Naive thymus-derived CD4-positive, alpha-beta T cell (primary cell): ENCODE results near the gene TEDC1. TPM values are rescaled to one million over a fixed set of nuclear protein-coding genes. Genes with fewer than 3 reads are reported as not detected.

Experiments
- ATAC-seq: fragments of 150-1000 bp; cut with Tn5 transposase; 2 replicates; pipeline ENCODE4 v1.10.0; 2021; ENCODE audit warnings: mild to moderate bottlenecking, moderate library complexity
- CTCF ChIA-PET: fragments of 350-600 bp; sonication (Branson Sonifier 250); formaldehyde crosslinking; loops from one replicate; lab custom pipeline; 2021; ENCODE audit warnings: antibody characterized with exemption; lab: Charles Lee
- POLR2A ChIA-PET: fragments of 350-600 bp; sonication (Branson Sonifier 250); formaldehyde crosslinking; loops from one replicate; lab custom pipeline; 2021; ENCODE audit warnings: antibody characterized with exemption, inconsistent platforms; lab: Charles Lee
- DNase-seq, 9 donors: peaks; one replicate each; pipeline versions ENCODE4 v3.0.0 to v3.0.0-alpha.2; 2020 to 2022; ENCODE audit warnings: mixed read lengths in 1 of 9
- H3K27ac ChIP-seq: one replicate; pipeline ENCODE4 v1.7.0; 2013; ENCODE audit warnings: mild to moderate bottlenecking, low read depth, low read length, moderate library complexity
- H3K27me3 ChIP-seq, 2 donors: one replicate each; pipeline ENCODE4 v1.7.0; 2013; ENCODE audit warnings: low read length in 2 of 2, mild to moderate bottlenecking in 2 of 2, moderate library complexity in 2 of 2; ENCODE audit not compliant: control insufficient read depth in 2 of 2, insufficient read depth in 2 of 2
- H3K36me3 ChIP-seq, 3 experiments: 1 replicate in 2 of 3; 2 replicates in 1 of 3; pipeline ENCODE4 v1.7.0; 2013; ENCODE audit warnings: low read length in 3 of 3, mild to moderate bottlenecking in 3 of 3, moderate library complexity in 1 of 3; ENCODE audit not compliant: insufficient read depth in 3 of 3, control insufficient read depth in 2 of 3
- H3K4me1 ChIP-seq, 2 donors: one replicate each; pipeline ENCODE4 v1.7.0; 2013; ENCODE audit warnings: low read length in 2 of 2, mild to moderate bottlenecking in 2 of 2, moderate library complexity in 1 of 2; ENCODE audit not compliant: control insufficient read depth in 2 of 2, insufficient read depth in 2 of 2
- H3K4me3 ChIP-seq: 2 replicates; pipeline ENCODE4 v1.7.0; 2013; ENCODE audit warnings: mild to moderate bottlenecking, low read length
- H3K9me3 ChIP-seq, 3 experiments: 1 replicate in 2 of 3; 2 replicates in 1 of 3; pipeline ENCODE4 v1.7.0; 2013; ENCODE audit warnings: low read length in 3 of 3; ENCODE audit not compliant: control insufficient read depth in 2 of 3
- H3K27ac Mint-ChIP-seq, 9 donors: one replicate each; pipeline ENCODE4 v1.8.0; 2020 to 2022; ENCODE audit warnings: mixed read lengths in 9 of 9, mild to moderate bottlenecking in 8 of 9, moderate library complexity in 5 of 9, inconsistent platforms in 2 of 9
- H3K27me3 Mint-ChIP-seq, 5 donors: one replicate each; pipeline ENCODE4 v1.8.0; 2021 to 2022; ENCODE audit warnings: mixed read lengths in 5 of 5, mild to moderate bottlenecking in 1 of 5
- H3K36me3 Mint-ChIP-seq, 5 donors: one replicate each; pipeline ENCODE4 v1.8.0; 2020 to 2022; ENCODE audit warnings: mixed read lengths in 5 of 5, mild to moderate bottlenecking in 3 of 5, inconsistent platforms in 1 of 5
- H3K4me1 Mint-ChIP-seq, 7 donors: one replicate each; pipeline ENCODE4 v1.8.0; 2020 to 2022; ENCODE audit warnings: mixed read lengths in 7 of 7, mild to moderate bottlenecking in 3 of 7, inconsistent platforms in 1 of 7
- H3K4me3 Mint-ChIP-seq, 10 donors: one replicate each; pipeline ENCODE4 v1.8.0; 2020 to 2022; ENCODE audit warnings: mild to moderate bottlenecking in 10 of 10, mixed read lengths in 10 of 10, moderate library complexity in 6 of 10, inconsistent platforms in 2 of 10
- H3K9me3 Mint-ChIP-seq, 11 donors: one replicate each; pipeline ENCODE4 v1.8.0; 2020 to 2022; ENCODE audit warnings: mixed read lengths in 11 of 11, mild to moderate bottlenecking in 4 of 11, inconsistent platforms in 1 of 11, moderate library complexity in 1 of 11
- intact Hi-C, 2 donors: fragments of 100-400 bp; cut with micrococcal nuclease; formaldehyde crosslinking; loops; one replicate each; pipeline ENCODE4 v1.15.1; 2023
- polyA plus RNA-seq, 2 donors: library from polyadenylated mRNA; unstranded; fragments of 300-500 nt; fragmentation: Illumina TruSeq; gene quantifications; one replicate each; pipeline ENCODE4 v1.2.3, GENCODE V29; 2021
- total RNA-seq, 6 experiments: library from RNA in 5 of 6; stranded (reverse) in 5 of 6; gene quantifications; 1 replicate in 5 of 6; 2 replicates in 1 of 6; pipeline ENCODE4 v1.2.3 and lab custom pipeline; 2021 to 2026

TEDC1 gene
- total and polyA plus RNA-seq, 7 experiments from 2014 or later, result 10.4 to 294 (median 30.6) TPM

- Mint-ChIP-seq H3K4me3 (no peak overlapping the region), H3K27me3 (no peaks in the 10 kb centered on the region), H3K9me3 (no peaks in the 10 kb centered on the region), H3K27ac (peak overlapping the region in 1 of 9 donors; percentile 54), H3K36me3 (peaks cover 0 to under 1% (median 0%) of the 10 kb centered on the region in 5 donors), H3K4me1 (peaks cover 0 to 2% (median 0%) of the 10 kb centered on the region in 7 donors)
- H3K9me3 ChIP-seq, result no peaks in the 10 kb centered on the region
- no peaks in the 10 kb centered on the region for H3K27me3 ChIP-seq
- H3K36me3 ChIP-seq, result peaks cover 0 to 33% (median 0%) of the 10 kb centered on the region in 3 experiments
- CTCF ChIA-PET, result interaction anchor here (0.6 to 1.1 kb wide), 3 partner anchors 10 to 145 kb away, joined by 3 to 5 read pairs (median 4); no protein-coding TSS in a partner anchor
- POLR2A ChIA-PET, result interaction anchor here (1.2 kb wide), 1 partner anchor 43 kb away, joined by 4 read pairs; no protein-coding TSS in a partner anchor
- no peak overlapping the region for H3K4me3 ChIP-seq
- H3K27ac ChIP-seq, result no peak overlapping the region
- intact Hi-C loops, result no loop called here
- ATAC-seq (no peak), DNase-seq (no peak)
- H3K4me1 ChIP-seq, result no peaks in the 10 kb centered on the region
Observed at GRCh38 chr14:105446971-105447370, 44.1 kb upstream of the TEDC1 start.

- Histone ChIP-seq H3K27me3 (no peaks in the 10 kb centered on the region), H3K9me3 (no peaks in the 10 kb centered on the region), H3K27ac (no peak overlapping the region), H3K36me3 (peaks cover 0 to 41% (median 0%) of the 10 kb centered on the region in 3 experiments), H3K4me1 (no peaks in the 10 kb centered on the region), H3K4me3 (no peak overlapping the region)
- H3K27me3 Mint-ChIP-seq, result no peaks in the 10 kb centered on the region
- no peak for ATAC-seq
- no peak for DNase-seq
- POLR2A ChIA-PET, result interaction anchor here (0.9 to 1.2 kb wide), 2 partner anchors 42 kb away, joined by 4 read pairs; no protein-coding TSS in a partner anchor
- peaks cover 0 to 3% (median 0%) of the 10 kb centered on the region in 7 donors for H3K4me1 Mint-ChIP-seq
- H3K36me3 Mint-ChIP-seq, result peaks cover 0 to 7% (median 2%) of the 10 kb centered on the region in 5 donors
- intact Hi-C loops, result loop anchor here (1.0 to 2.0 kb wide), 6 partner anchors 26 to 80 kb away; partner anchors contain the start of gene CRIP2 (in 2 of the 2)
- H3K9me3 Mint-ChIP-seq, result no peaks in the 10 kb centered on the region
- CTCF ChIA-PET, result interaction anchor here (0.6 to 1.9 kb wide), 5 partner anchors 11 to 77 kb away, joined by 3 to 12 read pairs (median 3); no protein-coding TSS in a partner anchor
- H3K27ac Mint-ChIP-seq, result no peak overlapping the region
- no peak overlapping the region for H3K4me3 Mint-ChIP-seq
Observed at GRCh38 chr14:105447651-105448640, 43.1 kb upstream of the TEDC1 start.

GRCh38 chr14:105448706-105449111, 42.3 kb upstream of the TEDC1 start:
- Histone ChIP-seq H3K4me1 (no peaks in the 10 kb centered on the region), H3K27ac (no peak overlapping the region), H3K9me3 (no peaks in the 10 kb centered on the region), H3K27me3 (no peaks in the 10 kb centered on the region), H3K4me3 (no peak overlapping the region), H3K36me3 (peaks cover 0 to 47% (median 0%) of the 10 kb centered on the region in 3 experiments)
- intact Hi-C loops, result loop anchor here (1.0 to 2.0 kb wide), 6 partner anchors 26 to 80 kb away; partner anchors contain the start of gene CRIP2 (in 2 of the 2)
- POLR2A ChIA-PET, result interaction anchor here (0.9 kb wide), 1 partner anchor 41 kb away, joined by 4 read pairs; no protein-coding TSS in a partner anchor
- ATAC-seq (peak; percentile 92), DNase-seq (peak; percentile 45 to 76 (median 63))
- Mint-ChIP-seq H3K9me3 (no peaks in the 10 kb centered on the region), H3K36me3 (peaks cover 0 to 11% (median 2%) of the 10 kb centered on the region in 5 donors), H3K4me3 (no peak overlapping the region), H3K27me3 (no peaks in the 10 kb centered on the region), H3K4me1 (peaks cover 0 to 3% (median 0%) of the 10 kb centered on the region in 7 donors), H3K27ac (no peak overlapping the region)
- CTCF ChIA-PET, result interaction anchor here (0.6 to 1.9 kb wide), 4 partner anchors 13 to 78 kb away, joined by 3 to 12 read pairs (median 3); no protein-coding TSS in a partner anchor

- no peak overlapping the region for H3K27ac Mint-ChIP-seq
- H3K27me3 ChIP-seq, result no peaks in the 10 kb centered on the region
- no peaks in the 10 kb centered on the region for H3K9me3 Mint-ChIP-seq
- peaks cover 0 to 3% (median 0%) of the 10 kb centered on the region in 7 donors for H3K4me1 Mint-ChIP-seq
- peaks cover 0 to 55% (median 0%) of the 10 kb centered on the region in 3 experiments for H3K36me3 ChIP-seq
- POLR2A ChIA-PET, result no interaction called here
- no peaks in the 10 kb centered on the region for H3K4me1 ChIP-seq
- H3K27me3 Mint-ChIP-seq, result no peaks in the 10 kb centered on the region
- H3K4me3 Mint-ChIP-seq, result no peak overlapping the region
- H3K9me3 ChIP-seq, result no peaks in the 10 kb centered on the region
- CTCF ChIA-PET, result interaction anchor here (0.7 kb wide), 1 partner anchor 68 kb away, joined by 3 read pairs; no protein-coding TSS in a partner anchor
- peaks cover 0 to 11% (median 2%) of the 10 kb centered on the region in 5 donors for H3K36me3 Mint-ChIP-seq
- ATAC-seq (no peak), DNase-seq (no peak)
- no peak overlapping the region for H3K27ac ChIP-seq
- intact Hi-C loops, result loop anchor here in 1 of 2 donors (2.0 kb wide), 1 partner anchor 25 kb away; the partner anchor contains the start of gene CRIP2
- no peak overlapping the region for H3K4me3 ChIP-seq
Observed at GRCh38 chr14:105449276-105450122, 41.5 kb upstream of the TEDC1 start.

GRCh38 chr14:105450123-105450505, 40.9 kb upstream of the TEDC1 start:
- H3K9me3 Mint-ChIP-seq, result no peaks in the 10 kb centered on the region
- CTCF ChIA-PET, result interaction anchor here (0.7 kb wide), 1 partner anchor 67 kb away, joined by 3 read pairs; no protein-coding TSS in a partner anchor

More at GRCh38 chr14:105450123-105450505, 40.9 kb upstream of the TEDC1 start:
- no peak overlapping the region for H3K4me3 Mint-ChIP-seq
- peaks cover 0 to 11% (median 2%) of the 10 kb centered on the region in 5 donors for H3K36me3 Mint-ChIP-seq
- H3K4me1 Mint-ChIP-seq, result peaks cover 0 to 3% (median 0%) of the 10 kb centered on the region in 7 donors
- no peak overlapping the region for H3K27ac ChIP-seq
- no peaks in the 10 kb centered on the region for H3K9me3 ChIP-seq
- DNase-seq (no peak), ATAC-seq (no peak)
- H3K27me3 Mint-ChIP-seq, result no peaks in the 10 kb centered on the region
- H3K4me3 ChIP-seq, result no peak overlapping the region
- POLR2A ChIA-PET, result no interaction called here
- intact Hi-C loops, result no loop called here
- no peak overlapping the region for H3K27ac Mint-ChIP-seq
- peaks cover 0 to 61% (median 0%) of the 10 kb centered on the region in 3 experiments for H3K36me3 ChIP-seq
- no peaks in the 10 kb centered on the region for H3K4me1 ChIP-seq
- no peaks in the 10 kb centered on the region for H3K27me3 ChIP-seq
